Mesendoderm (in vitro differentiated cells): ENCODE results near the gene RDH11.
"Not testable (repeated sequence)": the region's sequence is repeated elsewhere in the genome, so short reads cannot be mapped to it uniquely, and the experiment has no call there.

Experiments
- DNase-seq: peaks from one replicate; pipeline ENCODE4 v3.0.0; 2013
- H2AK5ac ChIP-seq: 2 replicates; pipeline ENCODE4 v1.6.1; 2013; ENCODE audit warnings: low read length, inconsistent platforms
- H2BK120ac ChIP-seq: 2 replicates; pipeline ENCODE4 v1.6.1; 2013; ENCODE audit warnings: low read depth, mild to moderate bottlenecking, low read length, moderate library complexity, mixed read lengths
- H2BK15ac ChIP-seq: replicated peaks from 2 replicates; pipeline ENCODE4 v1.6.1; 2013; ENCODE audit warnings: low read depth, mild to moderate bottlenecking, moderate library complexity
- H2BK5ac ChIP-seq: 2 replicates; pipeline ENCODE4 v1.6.1; 2013; ENCODE audit warnings: low read length, inconsistent platforms
- H3K18ac ChIP-seq: 2 replicates; pipeline ENCODE4 v1.6.1; 2013; ENCODE audit warnings: mild to moderate bottlenecking, low read length, mixed read lengths
- H3K23ac ChIP-seq: one replicate; pipeline ENCODE4 v1.6.1; 2013; ENCODE audit warnings: low read length
- H3K27ac ChIP-seq: 2 replicates; pipeline ENCODE4 v1.5.1; 2013; ENCODE audit warnings: low read depth, mild to moderate bottlenecking, inconsistent platforms, low read length, moderate library complexity
- H3K27me3 ChIP-seq: 2 replicates; pipeline ENCODE4 v1.6.1; 2013; ENCODE audit warnings: low read length, control low read depth, mild to moderate bottlenecking, inconsistent platforms; ENCODE audit not compliant: insufficient read depth, poor library complexity
- H3K36me3 ChIP-seq: 2 replicates; pipeline ENCODE4 v1.6.1; 2013; ENCODE audit warnings: low read length, inconsistent platforms; ENCODE audit not compliant: control insufficient read depth, insufficient read depth
- H3K4ac ChIP-seq: one replicate; pipeline ENCODE4 v1.6.1; 2013; ENCODE audit warnings: low read depth, mild to moderate bottlenecking, low read length, moderate library complexity
- H3K4me1 ChIP-seq: 2 replicates; pipeline ENCODE4 v1.6.1; 2013; ENCODE audit warnings: low read depth, low read length, inconsistent platforms; ENCODE audit not compliant: control insufficient read depth
- H3K4me2 ChIP-seq: 2 replicates; pipeline ENCODE4 v1.6.1; 2013; ENCODE audit warnings: low read length
- H3K4me3 ChIP-seq: 2 replicates; pipeline ENCODE4 v1.5.1; 2013; ENCODE audit warnings: mild to moderate bottlenecking, low read length
- H3K56ac ChIP-seq: one replicate; pipeline ENCODE4 v1.6.1; 2013; ENCODE audit warnings: low read length
- H3K79me1 ChIP-seq: 2 replicates; pipeline ENCODE4 v1.6.1; 2013; ENCODE audit warnings: low read length, inconsistent platforms
- H3K79me2 ChIP-seq: 2 replicates; pipeline ENCODE4 v1.6.1; 2013; ENCODE audit warnings: mild to moderate bottlenecking, low read length; ENCODE audit not compliant: control insufficient read depth, insufficient read depth
- H3K9ac ChIP-seq: 2 replicates; pipeline ENCODE4 v1.6.1; 2013; ENCODE audit warnings: low read length, inconsistent platforms
- H4K5ac ChIP-seq: one replicate; pipeline ENCODE4 v1.6.1; 2013; ENCODE audit warnings: low read length
- H4K8ac ChIP-seq: one replicate; pipeline ENCODE4 v1.6.1; 2013; ENCODE audit warnings: low read depth, mild to moderate bottlenecking, control low read depth, low read length, moderate library complexity
- WGBS: extraction: QIAGEN DNeasy Blood & Tissue Kit; methylation state at CpG from one replicate; pipeline ENCODE4 v1.1.7; 2013; ENCODE audit warnings: low lambda C conversion rate, missing lambda C conversion rate; ENCODE audit not compliant: insufficient coverage; ENCODE audit errors: extremely low coverage; 5-methylcytosine and 5-hydroxymethylcytosine counted together

RDH11 gene

GRCh38 chr14:67710209-67710608 is 14.6 kb upstream of the RDH11 start:
- H3K18ac ChIP-seq = no peak overlapping the region
- DNase-seq = peak; percentile 72
- no peak overlapping the region for H4K5ac ChIP-seq
- no peaks in the 10 kb centered on the region for H3K79me2 ChIP-seq
- H2BK120ac ChIP-seq = no peak overlapping the region
- no CpG with 5 or more reads among the region's 2 CpGs for WGBS
- no peak overlapping the region for H2BK15ac ChIP-seq
- H3K4me3 ChIP-seq = no peak overlapping the region
- no peaks in the 10 kb centered on the region for H3K4me1 ChIP-seq
- H3K4ac ChIP-seq = no peak overlapping the region
- H2AK5ac ChIP-seq = no peak overlapping the region
- no peak overlapping the region for H2BK5ac ChIP-seq
- H4K8ac ChIP-seq = no peak overlapping the region
- no peaks in the 10 kb centered on the region for H3K27me3 ChIP-seq
- no peak overlapping the region for H3K27ac ChIP-seq
- no peak overlapping the region for H3K4me2 ChIP-seq
- H3K9ac ChIP-seq = no peak overlapping the region
- no peaks in the 10 kb centered on the region for H3K79me1 ChIP-seq
- H3K23ac ChIP-seq = no peak overlapping the region
- no peaks in the 10 kb centered on the region for H3K36me3 ChIP-seq
- no peak overlapping the region for H3K56ac ChIP-seq

GRCh38 chr14:67709796-67710195 is 14.2 kb upstream of the RDH11 start:
- WGBS = no CpG with 5 or more reads among the region's 1 CpG
- H3K4me3 ChIP-seq, H2BK15ac ChIP-seq, H3K27me3 ChIP-seq, H2AK5ac ChIP-seq, H3K79me2 ChIP-seq, H4K5ac ChIP-seq, H3K4ac ChIP-seq, H3K36me3 ChIP-seq, H3K4me2 ChIP-seq, H3K18ac ChIP-seq, H2BK120ac ChIP-seq, H3K56ac ChIP-seq, H3K27ac ChIP-seq, DNase-seq, H3K4me1 ChIP-seq, H3K79me1 ChIP-seq, H4K8ac ChIP-seq, H3K9ac ChIP-seq, H2BK5ac ChIP-seq, H3K23ac ChIP-seq: not testable (repeated sequence)

GRCh38 chr14:67709346-67709745 is 13.8 kb upstream of the RDH11 start:
- not testable (repeated sequence) for H3K79me2 ChIP-seq, DNase-seq, H3K27me3 ChIP-seq, H3K4ac ChIP-seq, H2BK120ac ChIP-seq, H3K23ac ChIP-seq, H4K8ac ChIP-seq, H3K56ac ChIP-seq, H3K9ac ChIP-seq, H3K4me3 ChIP-seq, H2BK15ac ChIP-seq, H2BK5ac ChIP-seq, H3K36me3 ChIP-seq, H3K4me1 ChIP-seq, H3K18ac ChIP-seq, H4K5ac ChIP-seq, H2AK5ac ChIP-seq, H3K79me1 ChIP-seq, H3K27ac ChIP-seq, H3K4me2 ChIP-seq

GRCh38 chr14:67705211-67705610 is 9.6 kb upstream of the RDH11 start:
- DNase-seq = no peak

GRCh38 chr14:67704484-67705089 is 9.0 kb upstream of the RDH11 start:
- WGBS = no CpG with 5 or more reads among the region's 3 CpGs
- H3K79me1 ChIP-seq = no peaks in the 10 kb centered on the region

More at GRCh38 chr14:67705211-67705610, 9.6 kb upstream of the RDH11 start:
- Histone ChIP-seq H3K4me2 (no peak overlapping the region), H3K4me3 (no peak overlapping the region), H3K9ac (no peak overlapping the region), H2BK120ac (no peak overlapping the region), H3K79me2 (no peaks in the 10 kb centered on the region), H3K27me3 (no peaks in the 10 kb centered on the region), H3K36me3 (no peaks in the 10 kb centered on the region), H2BK5ac (no peak overlapping the region), H3K4ac (no peak overlapping the region), H4K8ac (no peak overlapping the region), H3K18ac (no peak overlapping the region), H2BK15ac (no peak overlapping the region), H3K56ac (no peak overlapping the region), H4K5ac (no peak overlapping the region), H2AK5ac (no peak overlapping the region), H3K23ac (no peak overlapping the region), H3K27ac (no peak overlapping the region), H3K79me1 (no peaks in the 10 kb centered on the region), H3K4me1 (no peaks in the 10 kb centered on the region)
- WGBS = no CpG with 5 or more reads among the region's 3 CpGs

GRCh38 chr14:67703997-67704396 is 8.4 kb upstream of the RDH11 start:
- Histone ChIP-seq H3K27ac (no peak overlapping the region), H3K23ac (no peak overlapping the region), H3K4me2 (no peak overlapping the region), H3K4me3 (no peak overlapping the region), H2AK5ac (no peak overlapping the region), H4K8ac (no peak overlapping the region), H3K79me2 (no peaks in the 10 kb centered on the region), H3K36me3 (no peaks in the 10 kb centered on the region), H2BK120ac (no peak overlapping the region), H2BK15ac (no peak overlapping the region), H2BK5ac (no peak overlapping the region), H3K4ac (no peak overlapping the region), H3K18ac (no peak overlapping the region), H3K4me1 (no peaks in the 10 kb centered on the region), H3K9ac (no peak overlapping the region), H3K79me1 (no peaks in the 10 kb centered on the region), H3K56ac (no peak overlapping the region), H4K5ac (no peak overlapping the region), H3K27me3 (no peaks in the 10 kb centered on the region)
- DNase-seq = no peak
- WGBS = no CpG with 5 or more reads among the region's 3 CpGs

More at GRCh38 chr14:67704484-67705089, 9.0 kb upstream of the RDH11 start:
- Histone ChIP-seq H3K79me2 (no peaks in the 10 kb centered on the region), H3K4me3 (no peak overlapping the region), H3K27ac (no peak overlapping the region), H3K36me3 (no peaks in the 10 kb centered on the region), H3K4me2 (no peak overlapping the region), H3K9ac (no peak overlapping the region), H2BK15ac (no peak overlapping the region), H2BK120ac (no peak overlapping the region), H2AK5ac (no peak overlapping the region), H2BK5ac (no peak overlapping the region), H4K8ac (no peak overlapping the region), H3K27me3 (no peaks in the 10 kb centered on the region), H3K18ac (no peak overlapping the region), H3K4me1 (no peaks in the 10 kb centered on the region), H3K23ac (no peak overlapping the region), H3K4ac (no peak overlapping the region), H4K5ac (no peak overlapping the region), H3K56ac (no peak overlapping the region)
- DNase-seq = peak; percentile 77
